H1 (cell line): ENCODE measurements around the gene FDXACB1. TPM values are rescaled to one million over a fixed set of nuclear protein-coding genes. Genes with fewer than 3 reads are reported as not detected.

Experiments used
- CTCF ChIA-PET: fragments of 300-600 bp; sonication (Branson Sonifier 250); formaldehyde crosslinking; loops from one replicate; lab custom pipeline; 2021; ENCODE audit not compliant: partially characterized antibody; lab: Charles Lee
- POLR2A ChIA-PET: fragments of 300-600 bp; sonication (Branson Sonifier 250); formaldehyde crosslinking; loops from one replicate; lab custom pipeline; 2021; ENCODE audit warnings: inconsistent platforms; ENCODE audit not compliant: partially characterized antibody; lab: Charles Lee
- DNase-seq, 2 experiments: peaks; one replicate each; pipeline versions ENCODE4 v3.0.0 to v3.0.0-alpha.2; 2010 to 2022; ENCODE audit warnings: low spot score in 2 of 2, low read depth in 1 of 2, mixed read lengths in 1 of 2
- FAIRE-seq: peaks from 2 replicates; lab custom pipeline; 2011; peaks lifted over from hg19 to GRCh38; lab: Jason Lieb, UNC
- H2AFZ ChIP-seq: 2 replicates; pipeline ENCODE4 v1.8.1; 2012; ENCODE audit warnings: low read length, inconsistent platforms
- H2AK5ac ChIP-seq: 2 replicates; pipeline ENCODE4 v1.6.1; 2013; ENCODE audit warnings: low read depth, low read length
- H2BK120ac ChIP-seq: replicated peaks from 2 replicates; pipeline ENCODE3; 2013; ENCODE audit warnings: low read depth, low read length, inconsistent platforms
- H2BK12ac ChIP-seq: 2 replicates; pipeline ENCODE4 v1.6.1; 2013; ENCODE audit warnings: low read depth, low read length
- H2BK15ac ChIP-seq: 2 replicates; pipeline ENCODE4 v1.6.1; 2013; ENCODE audit warnings: low read length
- H2BK20ac ChIP-seq: 2 replicates; pipeline ENCODE4 v1.6.1; 2013; ENCODE audit warnings: low read length
- H2BK5ac ChIP-seq: 2 replicates; pipeline ENCODE4 v1.6.1; 2013; ENCODE audit warnings: low read depth, low read length
- H3K14ac ChIP-seq: 2 replicates; pipeline ENCODE4 v1.6.1; 2013; ENCODE audit warnings: inconsistent platforms; ENCODE audit not compliant: insufficient read length
- H3K18ac ChIP-seq: 2 replicates; pipeline ENCODE4 v1.6.1; 2013; ENCODE audit warnings: low read length; ENCODE audit errors: extremely low read depth
- H3K23ac ChIP-seq: 2 replicates; pipeline ENCODE4 v1.6.1; 2013; ENCODE audit warnings: inconsistent platforms; ENCODE audit not compliant: insufficient read length
- H3K23me2 ChIP-seq: 2 replicates; pipeline ENCODE4 v1.6.1; 2013; ENCODE audit warnings: low read depth, low read length
- H3K27ac ChIP-seq: 2 replicates; pipeline ENCODE4 v1.6.1; 2011; ENCODE audit warnings: low read depth, low read length, inconsistent platforms
- H3K27me3 ChIP-seq, 4 experiments: replicated peaks in 1 of 4; 1 replicate in 1 of 4; 2 replicates in 3 of 4; pipeline versions ENCODE4 v1.6.1 to v1.8.1; 2011 to 2013; ENCODE audit warnings: low read length in 3 of 4, mild to moderate bottlenecking in 3 of 4, inconsistent platforms in 2 of 4, mixed read lengths in 2 of 4, moderate library complexity in 1 of 4; ENCODE audit not compliant: control insufficient read depth in 3 of 4, insufficient read depth in 3 of 4; ENCODE audit errors: extremely low read depth in 1 of 4
- H3K36me3 ChIP-seq, 4 experiments: 2 replicates each; pipeline versions ENCODE4 v1.6.1 to v1.8.1; 2011 to 2013; ENCODE audit warnings: mild to moderate bottlenecking in 4 of 4, low read length in 3 of 4, moderate library complexity in 2 of 4, control low read depth in 1 of 4, inconsistent platforms in 1 of 4; ENCODE audit not compliant: insufficient read depth in 4 of 4, control insufficient read depth in 2 of 4
- H3K4ac ChIP-seq: replicated peaks from 2 replicates; pipeline ENCODE3; 2013; ENCODE audit warnings: low read length, low read depth, mixed read lengths, inconsistent platforms; ENCODE audit not compliant: insufficient read length
- H3K4me1 ChIP-seq, 4 experiments: replicated peaks in 1 of 4; 1 replicate in 1 of 4; 2 replicates in 3 of 4; pipeline versions ENCODE4 v1.6.1 to v1.8.1; 2011 to 2013; ENCODE audit warnings: low read length in 3 of 4, inconsistent platforms in 2 of 4, mixed read lengths in 1 of 4; ENCODE audit not compliant: insufficient read depth in 4 of 4, control insufficient read depth in 3 of 4
- H3K4me2 ChIP-seq, 2 experiments: 2 replicates each; pipeline versions ENCODE4 v1.6.1 to v1.8.1; 2011 to 2013; ENCODE audit warnings: low read depth in 2 of 2, low read length in 2 of 2, control low read depth in 1 of 2, inconsistent platforms in 1 of 2, mild to moderate bottlenecking in 1 of 2; ENCODE audit not compliant: insufficient read depth in 1 of 2
- H3K4me3 ChIP-seq, 4 experiments: fragments of 200-600, 300-600 bp in 1 of 4; sonication (generic), shearing (Covaris generic), sonication (Bioruptor Twin) in 1 of 4; 2 replicates each; pipeline versions ENCODE4 v1.5.1 to v1.8.1; 2011 to 2016; ENCODE audit warnings: low read length in 4 of 4, low read depth in 3 of 4, control low read depth in 2 of 4, inconsistent platforms in 2 of 4, mild to moderate bottlenecking in 2 of 4, mixed read lengths in 1 of 4, moderate library complexity in 1 of 4; ENCODE audit not compliant: insufficient read depth in 2 of 4; ENCODE audit errors: extremely low read depth in 1 of 4
- H3K56ac ChIP-seq: replicated peaks from 2 replicates; pipeline ENCODE3; 2013; ENCODE audit warnings: low read depth, mild to moderate bottlenecking, mixed read lengths, low read length, inconsistent platforms; ENCODE audit not compliant: insufficient read length
- H3K79me1 ChIP-seq: 2 replicates; pipeline ENCODE4 v1.6.1; 2013; ENCODE audit warnings: low read depth, low read length, control low read depth
- H3K79me2 ChIP-seq, 2 experiments: 2 replicates each; pipeline versions ENCODE4 v1.6.1 to v1.8.1; 2012 to 2013; ENCODE audit warnings: low read length in 2 of 2, mild to moderate bottlenecking in 2 of 2, inconsistent platforms in 1 of 2; ENCODE audit not compliant: insufficient read depth in 2 of 2, control insufficient read depth in 1 of 2
- H3K9ac ChIP-seq, 4 experiments: replicated peaks in 1 of 4; 1 replicate in 1 of 4; 2 replicates in 3 of 4; pipeline versions ENCODE4 v1.6.1 to v1.8.1; 2011 to 2013; ENCODE audit warnings: low read depth in 3 of 4, low read length in 3 of 4, control low read depth in 2 of 4, mild to moderate bottlenecking in 2 of 4, moderate library complexity in 2 of 4, inconsistent platforms in 1 of 4; ENCODE audit errors: extremely low read depth in 1 of 4
- H3K9me3 ChIP-seq, 2 experiments: 2 replicates each; pipeline versions ENCODE4 v1.6.1 to v1.8.1; 2012 to 2013; ENCODE audit warnings: mild to moderate bottlenecking in 2 of 2, moderate library complexity in 2 of 2, control low read depth in 1 of 2, inconsistent platforms in 1 of 2, low read depth in 1 of 2, low read length in 1 of 2, mixed read lengths in 1 of 2; ENCODE audit not compliant: insufficient read depth in 2 of 2
- H4K20me1 ChIP-seq, 2 experiments: replicated peaks in 1 of 2; 2 replicates each; pipeline versions ENCODE3 to v1.8.1; 2011 to 2013; ENCODE audit warnings: inconsistent platforms in 2 of 2, low read length in 2 of 2, mild to moderate bottlenecking in 1 of 2; ENCODE audit not compliant: insufficient read depth in 2 of 2, control insufficient read depth in 1 of 2
- H4K5ac ChIP-seq: 2 replicates; pipeline ENCODE4 v1.6.1; 2013; ENCODE audit warnings: low read length, low read depth, mixed read lengths, inconsistent platforms; ENCODE audit not compliant: insufficient read length
- H4K8ac ChIP-seq: 2 replicates; pipeline ENCODE4 v1.8.0; 2013; ENCODE audit warnings: mild to moderate bottlenecking, moderate library complexity, low read length, inconsistent platforms; ENCODE audit not compliant: insufficient read depth; ENCODE audit errors: extremely low read depth
- H4K91ac ChIP-seq: replicated peaks from 2 replicates; pipeline ENCODE3; 2013; ENCODE audit warnings: low read length, mixed read lengths, inconsistent platforms; ENCODE audit not compliant: insufficient read length
- EGR1 ChIP-seq: IDR thresholded peaks from 2 replicates; pipeline ENCODE4 v1.6.1; 2011; ENCODE audit warnings: low read depth, low read length, borderline replicate concordance
- GTF2F1 ChIP-seq: IDR thresholded peaks from 2 replicates; pipeline ENCODE4 v1.6.1; 2012; ENCODE audit warnings: low read depth, low read length, improper control_type of control experiment, borderline replicate concordance
- KDM1A ChIP-seq: fragments of 200-600, 300-600 bp; sonication (generic); IDR thresholded peaks from 2 replicates; pipeline ENCODE4 v1.7.1; 2016; ENCODE audit warnings: mild to moderate bottlenecking, low read length, borderline replicate concordance
- KDM5A ChIP-seq: fragments of 200-600 bp; IDR thresholded peaks from 2 replicates; pipeline ENCODE4 v1.7.1; 2012; ENCODE audit warnings: mild to moderate bottlenecking, low read length, inconsistent platforms, mixed read lengths
- SIN3A ChIP-seq, 2 experiments: IDR thresholded peaks in 1 of 2; conservative IDR thresholded peaks in 1 of 2; 2 replicates each; pipeline ENCODE4 v1.6.1; 2011 to 2012; ENCODE audit warnings: low read length in 2 of 2, improper control_type of control experiment in 1 of 2, low read depth in 1 of 2, mild to moderate bottlenecking in 1 of 2
- SRF ChIP-seq: IDR thresholded peaks from 2 replicates; pipeline ENCODE4 v1.6.1; 2011; ENCODE audit warnings: mild to moderate bottlenecking, low read depth, low read length, moderate library complexity
- TEAD4 ChIP-seq: IDR thresholded peaks from 2 replicates; pipeline ENCODE4 v1.6.1; 2012; ENCODE audit warnings: low read depth, low read length, inconsistent platforms, mixed read lengths
- WGBS, 2 experiments: shearing (Covaris generic) in 1 of 2; methylation state at CpG; one replicate each; pipeline versions ENCODE4 v1.1.6 to v1.1.7; 2013 to 2015; ENCODE audit warnings: low lambda C conversion rate in 2 of 2, mixed read lengths in 2 of 2, inconsistent platforms in 1 of 2, low coverage in 1 of 2, missing lambda C conversion rate in 1 of 2; ENCODE audit not compliant: insufficient replicate concordance in 2 of 2, insufficient coverage in 1 of 2, insufficient read length in 1 of 2; ENCODE audit errors: extremely low coverage in 1 of 2, missing lambda C conversion rate in 1 of 2; 5-methylcytosine and 5-hydroxymethylcytosine counted together
- polyA plus RNA-seq, 7 experiments: library from polyadenylated mRNA; depleted of rRNA in 3 of 7; stranded (reverse) in 5 of 7; unstranded in 2 of 7; fragments of >200 nt in 5 of 7; fragments of 200-250 nt in 2 of 7; gene quantifications; 1 replicate in 5 of 7; 2 replicates in 1 of 7; 4 replicates in 1 of 7; pipeline versions ENCODE4 v1.2.1 to v1.2.3, GENCODE V29; 2011 to 2013; ENCODE audit warnings: missing spikeins in 2 of 7, mixed read lengths in 2 of 7
- total RNA-seq: library from RNA; stranded (reverse); fragmentation: NEBNext Ultra II Directional; extraction: Animal tissue kit (Norgen Biotek cat#: 25700); gene quantifications from 2 replicates; pipeline ENCODE4 v1.2.1, GENCODE V29; 2021
- TF ChIP-seq, protein P1 (sequence below): IDR thresholded peaks from 2 replicates; pipeline ENCODE4 v1.6.1; 2011; ENCODE audit warnings: low read depth, mild to moderate bottlenecking, low read length; ENCODE audit not compliant: insufficient read depth

The FDXACB1 gene
- total and polyA plus RNA-seq, 2 of the 8 experiments (the other 6 are each of a cell fraction or from before 2014, with no cell fraction given) = 1.4 to 2.3 TPM

DNA sequence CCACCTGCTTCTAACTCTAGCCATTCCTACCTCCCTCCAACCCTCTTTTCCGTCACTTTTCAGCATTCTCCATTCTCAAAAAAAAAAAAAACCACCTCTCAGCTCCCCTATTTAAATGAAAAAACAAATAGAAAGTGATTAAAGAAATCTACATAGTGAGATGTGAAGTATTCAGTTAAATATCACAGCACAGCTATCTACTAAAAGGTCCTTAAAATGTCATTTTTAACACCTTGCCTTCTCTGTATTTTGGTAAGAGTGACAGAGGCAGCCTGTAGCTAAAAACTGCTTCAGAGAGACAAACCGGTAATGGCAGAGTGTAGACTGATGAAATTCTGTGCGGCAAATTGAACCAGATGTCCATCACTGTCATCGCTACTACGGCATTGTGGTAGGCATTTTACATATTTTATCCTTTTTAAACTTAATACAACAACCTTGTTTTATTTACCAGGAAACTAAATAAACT is 7.2 kb downstream of the FDXACB1 start:
- H3K27me3 ChIP-seq = no peaks in the 10 kb centered on the region; a peak in 1 of 7 replicates
- WGBS, 2 experiments = 70% methylated on average over 5 of the region's 5 CpGs; no CpG with 5 or more reads in 1 of the 2 experiments
- H2BK12ac ChIP-seq = no peak overlapping the region
- H2AK5ac ChIP-seq = no peak overlapping the region
- H3K79me1 ChIP-seq = no peaks in the 10 kb centered on the region
- 0 out of 2 replicates have a peak overlapping the region, but pooled peaks have one; percentile 45 for H2BK5ac ChIP-seq
- H3K23ac ChIP-seq = no peak overlapping the region
- no peak overlapping the region for H2BK15ac ChIP-seq
- no peaks in the 10 kb centered on the region; a peak in 1 of 7 replicates for H3K4me1 ChIP-seq
- ChIA-PET CTCF (interaction anchor here (0.5 to 3.0 kb wide), 18 partner anchors 9 to 446 kb away, joined by 3 to 32 read pairs (median 5); no protein-coding TSS in a partner anchor), POLR2A (interaction anchor here (0.5 to 2.2 kb wide), 8 partner anchors 8 to 1718 kb away, joined by 3 to 7 read pairs (median 4); partner anchors contain the start of genes CFAP68, FDXACB1, SDHD and TIMM8B)
- TF ChIP-seq KDM1A (no peak), SIN3A (conservative IDR thresholded peaks at IDR 0.05 in 1 of 2, IDR thresholded peaks at IDR 0.05 in 1 of 2; ENCODE audit: low read depth in 1 of 2, low read length in 2 of 2) (no peak), EGR1 (no peak), GTF2F1 (no peak), KDM5A (0 out of 2 replicates have a peak, but pooled peaks have one; percentile 7), SRF (no peak), TEAD4 (no peak)
- TF ChIP-seq, protein P1, sequence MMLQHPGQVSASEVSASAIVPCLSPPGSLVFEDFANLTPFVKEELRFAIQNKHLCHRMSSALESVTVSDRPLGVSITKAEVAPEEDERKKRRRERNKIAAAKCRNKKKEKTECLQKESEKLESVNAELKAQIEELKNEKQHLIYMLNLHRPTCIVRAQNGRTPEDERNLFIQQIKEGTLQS = no peak
- DNase-seq = no peak
- no peaks in the 10 kb centered on the region for H3K36me3 ChIP-seq
- H3K79me2 ChIP-seq = no peaks in the 10 kb centered on the region
- H3K18ac ChIP-seq = no peak overlapping the region
- H2BK20ac ChIP-seq = no peak overlapping the region
- H2BK120ac ChIP-seq = no peak overlapping the region
- H2AFZ ChIP-seq = peak overlapping the region; percentile 43
- no peak overlapping the region for H3K27ac ChIP-seq
- no peak for FAIRE-seq
- no peak overlapping the region for H3K4ac ChIP-seq
- H4K8ac ChIP-seq = no peak overlapping the region
- peak overlapping the region; percentile 46 to 88 for H3K4me2 ChIP-seq
- H3K56ac ChIP-seq = peak overlapping the region; percentile 3
- no peak overlapping the region for H4K5ac ChIP-seq
- H4K20me1 ChIP-seq = no peaks in the 10 kb centered on the region
- no peak overlapping the region for H3K14ac ChIP-seq
- peaks cover 2% of the 10 kb centered on the region for H3K23me2 ChIP-seq
- H3K9ac ChIP-seq = peak overlapping the region; percentile 32 to 84 (median 58); a peak in 5 of 7 replicates
- peak overlapping the region; percentile 69 to 88 (median 84) for H3K4me3 ChIP-seq
- no peak overlapping the region for H4K91ac ChIP-seq
- H3K9me3 ChIP-seq = no peaks in the 10 kb centered on the region
